K562 (cell line): ENCODE measurements around the gene CACNA2D4. TPM values are rescaled to one million over a fixed set of nuclear protein-coding genes. Genes with fewer than 3 reads are reported as not detected.

Source experiments
- ATAC-seq: fragments of 200-7000 bp; cut with Tn5 transposase; 3 replicates; pipeline ENCODE4 v1.9.1; 2020; ENCODE audit warnings: moderate library complexity
- BruUV-seq: library from RNA; stranded (reverse); fragments of 400-500 nt; replicated peaks from 2 replicates; lab custom pipeline; 2021; lab: Mats Ljungman, UMichigan
- CTCF ChIA-PET: fragments of 300-600 bp; formaldehyde crosslinking; extraction: SDS; loops from one replicate; lab custom pipeline; 2021; ENCODE audit warnings: low intra/inter-chr PET ratio; lab: Yijun Ruan, JAX
- POLR2A ChIA-PET: fragments of 300-600, 350-650 bp; sonication (Branson Sonifier 250); formaldehyde crosslinking; extraction: SDS; loops from one replicate; lab custom pipeline; 2021; ENCODE audit warnings: antibody characterized with exemption, inconsistent platforms; lab: Yijun Ruan, JAX
- DNase-seq, 4 experiments: peaks; one replicate each; pipeline versions ENCODE4 v3.0.0 to v3.0.0-alpha.2; 2011 to 2018; ENCODE audit warnings: low spot score in 3 of 4, mixed read lengths in 3 of 4; ENCODE audit errors: extremely low read depth in 1 of 4
- FAIRE-seq: peaks from 2 replicates; lab custom pipeline; 2011; peaks lifted over from hg19 to GRCh38; lab: Jason Lieb, UNC
- H2AFZ ChIP-seq: 2 replicates; pipeline ENCODE4 v1.6.0; 2011; ENCODE audit warnings: low read depth, low read length, control low read depth, inconsistent platforms
- H3K27ac ChIP-seq: fragments of 200-600 bp; 3 replicates; pipeline ENCODE4 v1.8.0; 2011; ENCODE audit warnings: low read depth, mild to moderate bottlenecking, control low read depth, inconsistent platforms, low read length, moderate library complexity, mixed read lengths; ENCODE audit errors: extremely low read depth
- H3K27me3 ChIP-seq, 2 experiments: fragments of 300-600 bp in 1 of 2; 2 replicates in 1 of 2; 3 replicates in 1 of 2; pipeline versions ENCODE4 v1.6.0 to v1.8.0; 2011; ENCODE audit warnings: inconsistent platforms in 2 of 2, low read length in 2 of 2, mild to moderate bottlenecking in 1 of 2, mixed read lengths in 1 of 2, moderate library complexity in 1 of 2; ENCODE audit not compliant: control insufficient read depth in 2 of 2, insufficient read depth in 2 of 2
- H3K36me3 ChIP-seq: fragments of 300-600 bp; 3 replicates; pipeline ENCODE4 v1.8.0; 2011; ENCODE audit warnings: mild to moderate bottlenecking, low read length, inconsistent platforms; ENCODE audit not compliant: control insufficient read depth, insufficient read depth
- H3K4me1 ChIP-seq, 2 experiments: fragments of 200-600 bp in 1 of 2; replicated peaks in 1 of 2; 2 replicates in 1 of 2; 3 replicates in 1 of 2; pipeline versions ENCODE4 v1.5.1 to v1.8.0; 2011; ENCODE audit warnings: inconsistent platforms in 2 of 2, low read length in 2 of 2, mild to moderate bottlenecking in 1 of 2, mixed read lengths in 1 of 2, moderate library complexity in 1 of 2; ENCODE audit not compliant: control insufficient read depth in 2 of 2, insufficient read depth in 2 of 2
- H3K4me2 ChIP-seq: 2 replicates; pipeline ENCODE4 v1.6.1; 2011; ENCODE audit warnings: low read length, control low read depth, inconsistent platforms, mixed read lengths; ENCODE audit not compliant: insufficient read depth
- H3K4me3 ChIP-seq: fragments of 200-600 bp; sonication (generic), shearing (Covaris generic); 2 replicates; pipeline ENCODE4 v1.5.1; 2016; ENCODE audit warnings: control low read depth, inconsistent platforms
- H3K79me2 ChIP-seq: fragments of 200-600 bp; 3 replicates; pipeline ENCODE4 v1.8.0; 2011; ENCODE audit warnings: low read length, inconsistent platforms; ENCODE audit not compliant: control insufficient read depth, insufficient read depth
- H3K9ac ChIP-seq, 2 experiments: 2 replicates each; pipeline versions ENCODE4 v1.6.0 to v1.6.1; 2011; ENCODE audit warnings: low read depth in 2 of 2, low read length in 2 of 2, control low read depth in 1 of 2, inconsistent platforms in 1 of 2, mild to moderate bottlenecking in 1 of 2, mixed read lengths in 1 of 2; ENCODE audit not compliant: insufficient read depth in 1 of 2
- H3K9me1 ChIP-seq: one replicate; pipeline ENCODE4 v1.6.0; 2011; ENCODE audit warnings: inconsistent platforms, mild to moderate bottlenecking, low read length, moderate library complexity; ENCODE audit not compliant: control insufficient read depth, insufficient read depth
- H3K9me3 ChIP-seq: replicated peaks from 2 replicates; pipeline ENCODE4 v1.5.1; 2011; ENCODE audit warnings: low read depth, low read length, inconsistent platforms; ENCODE audit not compliant: control insufficient read depth, insufficient read depth
- H4K20me1 ChIP-seq: replicated peaks from 2 replicates; pipeline ENCODE4 v1.6.1; 2011; ENCODE audit warnings: low read length, inconsistent platforms, mixed read lengths; ENCODE audit not compliant: control insufficient read depth, insufficient read depth
- EHMT2 ChIP-seq: fragments of 450-650 bp; IDR thresholded peaks from 2 replicates; pipeline ENCODE4 v1.6.1; 2018; ENCODE audit warnings: antibody characterized with exemption
- ERF ChIP-seq: fragments of 450-650 bp; formaldehyde crosslinking; IDR thresholded peaks from 2 replicates; pipeline ENCODE4 v1.4.0; 2020; ENCODE audit warnings: mild to moderate bottlenecking, mixed read lengths
- GABPB1 ChIP-seq: sonication (generic); formaldehyde crosslinking; IDR thresholded peaks from 2 replicates; pipeline ENCODE4 v1.8.0; 2022; ENCODE audit warnings: mild to moderate bottlenecking, missing genetic modification reagents
- HMG20B ChIP-seq: fragments of 250-450 bp; sonication (Bioruptor Pico); IDR thresholded peaks from 2 replicates; pipeline ENCODE4 v1.5.0; 2021; ENCODE audit warnings: mild to moderate bottlenecking
- IFI16 ChIP-seq: fragments of 250-450 bp; sonication (Bioruptor Pico); IDR thresholded peaks from 2 replicates; pipeline ENCODE4 v2.1.2; 2022; ENCODE audit warnings: mild to moderate bottlenecking, inconsistent platforms
- KAT8 ChIP-seq: fragments of 450-650 bp; IDR thresholded peaks from 2 replicates; pipeline ENCODE4 v1.6.1; 2016; ENCODE audit warnings: low read depth, mild to moderate bottlenecking
- SMARCA4 ChIP-seq: fragments of 450-650 bp; IDR thresholded peaks from 2 replicates; pipeline ENCODE4 v1.6.1; 2016
- TOE1 ChIP-seq, 2 experiments: fragments of 450-650 bp in 1 of 2; sonication (generic) in 1 of 2; formaldehyde crosslinking in 1 of 2; IDR thresholded peaks; 2 replicates each; pipeline versions ENCODE4 v1.7.1 to v1.8.0; 2016 to 2022; ENCODE audit warnings: borderline replicate concordance in 2 of 2, mild to moderate bottlenecking in 2 of 2, antibody characterized with exemption in 1 of 2, inconsistent platforms in 1 of 2, low read depth in 1 of 2, missing genetic modification reagents in 1 of 2, moderate library complexity in 1 of 2
- ZNF224 ChIP-seq: sonication (generic); formaldehyde crosslinking; IDR thresholded peaks from 2 replicates; pipeline ENCODE4 v1.8.0; 2022; ENCODE audit warnings: mild to moderate bottlenecking, missing genetic modification reagents
- ZNF695 ChIP-seq: fragments of 450-650 bp; formaldehyde crosslinking; IDR thresholded peaks from 2 replicates; pipeline ENCODE4 v1.4.0; 2020; ENCODE audit warnings: mild to moderate bottlenecking, moderate library complexity
- ZNF764 ChIP-seq: fragments of 250-450 bp; sonication (Bioruptor Pico); IDR thresholded peaks from 2 replicates; pipeline ENCODE4 v1.4.0; 2020; ENCODE audit warnings: low read depth, mild to moderate bottlenecking, moderate library complexity
- WGBS: fragments of 100-300 bp; shearing (Covaris generic); methylation state at CpG from one replicate; pipeline ENCODE4 v1.1.6; 2016; ENCODE audit warnings: low coverage, mixed read lengths; ENCODE audit not compliant: insufficient coverage; ENCODE audit errors: missing lambda C conversion rate; 5-methylcytosine and 5-hydroxymethylcytosine counted together
- in situ Hi-C: fragments of 300-500 bp; cut with MboI; formaldehyde crosslinking; loops from 4 replicates; pipeline ENCODE4 v1.15.0; 2018; ENCODE audit warnings: inconsistent platforms, mixed read lengths
- intact Hi-C: fragments of 100-400 bp; cut with micrococcal nuclease; formaldehyde crosslinking; loops from 2 replicates; pipeline ENCODE4 v1.14.2; 2022
- polyA plus RNA-seq, 8 experiments: library from polyadenylated mRNA; depleted of rRNA in 4 of 8; stranded (reverse) in 5 of 8; unstranded in 3 of 8; fragments of >200 nt; fragmentation: Nextera tagmentation in 2 of 8; fragmentation: Illumina TruSeq in 1 of 8; extraction: Ambion mirVana in 2 of 8; extraction: Trizol in 1 of 8; gene quantifications; 2 replicates each; pipeline versions ENCODE4 v1.2.1 to v1.2.3, GENCODE V29; 2011 to 2014; ENCODE audit warnings: inconsistent platforms in 1 of 8, missing spikeins in 1 of 8
- total RNA-seq, 7 experiments: library from RNA; depleted of rRNA in 6 of 7; stranded (reverse); fragments of >200 nt in 6 of 7; fragmentation: Illumina TruSeq in 2 of 7; extraction: Trizol in 2 of 7; gene quantifications; 2 replicates each; pipeline versions ENCODE4 v1.2.1 to v1.2.3, GENCODE V29; 2011 to 2021; ENCODE audit warnings: low replicate concordance in 1 of 7
- TF ChIP-seq, protein P1 (sequence below): fragments of 450-650 bp; formaldehyde crosslinking; IDR thresholded peaks from 2 replicates; pipeline ENCODE4 v1.4.0; 2022; ENCODE audit warnings: missing genetic modification characterization
- TF ChIP-seq, protein P2 (sequence below): fragments of 450-650 bp; conservative IDR thresholded peaks from 2 replicates; pipeline ENCODE4 v1.6.1; 2016; ENCODE audit warnings: missing genetic modification characterization, low read depth, mild to moderate bottlenecking, control low read depth, missing compliant biosample characterization
- TF ChIP-seq, protein P3 (sequence below): fragments of 250-450 bp; sonication (Bioruptor Pico); IDR thresholded peaks from 2 replicates; pipeline ENCODE4 v1.5.0; 2021

CACNA2D4 gene
- total and polyA plus RNA-seq, 9 of the 15 experiments (the other 6 are each of a cell fraction or from before 2014, with no cell fraction given), result 0.04 to 0.69 (median 0.40) TPM; not detected in 3

DNA sequence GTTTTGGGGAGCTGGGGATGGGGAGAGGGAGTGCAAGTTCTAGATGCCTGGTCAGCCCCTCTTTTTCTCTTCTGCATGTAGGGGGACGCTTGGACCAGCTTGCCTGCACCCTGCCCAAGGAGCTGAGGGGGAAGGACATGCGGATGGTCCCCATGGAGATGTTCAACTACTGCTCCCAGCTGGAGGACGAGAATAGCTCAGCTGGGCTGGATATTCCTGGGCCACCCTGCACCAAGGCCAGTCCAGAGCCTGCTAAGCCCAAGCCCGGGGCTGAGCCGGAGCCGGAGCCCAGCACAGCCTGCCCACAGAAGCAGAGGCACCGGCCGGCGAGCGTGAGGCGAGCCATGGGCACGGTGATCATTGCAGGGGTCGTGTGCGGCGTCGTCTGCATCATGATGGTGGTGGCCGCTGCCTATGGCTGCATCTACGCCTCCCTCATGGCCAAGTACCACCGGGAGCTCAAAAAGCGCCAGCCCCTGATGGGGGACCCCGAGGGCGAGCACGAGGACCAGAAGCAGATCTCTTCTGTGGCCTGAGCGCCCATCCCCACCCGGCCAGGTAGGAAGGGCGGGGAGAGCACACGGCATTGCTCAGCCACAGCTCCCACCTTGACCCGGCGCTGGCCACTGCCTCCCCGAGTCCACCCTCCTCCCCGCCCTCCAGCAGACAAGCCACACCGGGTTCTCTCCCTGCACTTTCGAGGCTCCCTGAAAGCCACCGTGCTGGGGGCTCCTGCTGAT, 84.1 kb downstream of the CACNA2D4 start:
- no peak overlapping the region for H3K27ac ChIP-seq
- BruUV-seq, result no TSS peak
- intact Hi-C loops, result no loop called here
- no peak for DNase-seq
- peaks cover 7% of the 10 kb centered on the region; the same call in 1 of the 2 replicates for H4K20me1 ChIP-seq
- H3K9me3 ChIP-seq, result no peaks in the 10 kb centered on the region
- H3K36me3 ChIP-seq, result no peaks in the 10 kb centered on the region
- H3K79me2 ChIP-seq, result no peaks in the 10 kb centered on the region
- H3K4me2 ChIP-seq, result no peak overlapping the region
- no peaks in the 10 kb centered on the region for H3K9me1 ChIP-seq
- CTCF ChIA-PET, result no interaction called here
- H3K4me3 ChIP-seq, result no peak overlapping the region
- H3K9ac ChIP-seq, result no peak overlapping the region
- H3K27me3 ChIP-seq, result peaks cover 16 to 80% of the 10 kb centered on the region in 2 experiments
- 0% methylated on average over 15 of the region's 34 CpGs for WGBS
- H2AFZ ChIP-seq, result no peak overlapping the region
- ATAC-seq, result no peak
- POLR2A ChIA-PET, result interaction anchor here (0.7 kb wide), 1 partner anchor 14 kb away, joined by 3 read pairs; the partner anchor contains the start of gene LRTM2
- in situ Hi-C loops, result no loop called here
- H3K4me1 ChIP-seq, result peaks cover 0 to 14% of the 10 kb centered on the region in 2 experiments; a peak in 1 of 5 replicates
- FAIRE-seq, result no peak
- TF ChIP-seq ZNF695 (CRISPR knock-in tag) (no peak), IFI16 (CRISPR knock-in tag) (no peak), ZNF224 (CRISPR knock-in tag) (no peak), HMG20B (CRISPR knock-in tag) (no peak), SMARCA4 (no peak), GABPB1 (no peak), ZNF764 (CRISPR knock-in tag) (no peak), EHMT2 (no peak), TOE1 (IDR thresholded peaks at IDR 0.05; ENCODE audit: borderline replicate concordance) (no peak), TOE1 (CRISPR knock-in tag; IDR thresholded peaks at IDR 0.05; ENCODE audit: borderline replicate concordance, low read depth) (no peak), KAT8 (no peak), ERF (CRISPR knock-in tag) (no peak)
- TF ChIP-seq, protein P1, sequence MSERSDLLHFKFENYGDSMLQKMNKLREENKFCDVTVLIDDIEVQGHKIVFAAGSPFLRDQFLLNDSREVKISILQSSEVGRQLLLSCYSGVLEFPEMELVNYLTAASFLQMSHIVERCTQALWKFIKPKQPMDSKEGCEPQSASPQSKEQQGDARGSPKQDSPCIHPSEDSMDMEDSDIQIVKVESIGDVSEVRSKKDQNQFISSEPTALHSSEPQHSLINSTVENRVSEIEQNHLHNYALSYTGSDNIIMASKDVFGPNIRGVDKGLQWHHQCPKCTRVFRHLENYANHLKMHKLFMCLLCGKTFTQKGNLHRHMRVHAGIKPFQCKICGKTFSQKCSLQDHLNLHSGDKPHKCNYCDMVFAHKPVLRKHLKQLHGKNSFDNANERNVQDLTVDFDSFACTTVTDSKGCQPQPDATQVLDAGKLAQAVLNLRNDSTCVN, result no peak
- TF ChIP-seq, protein P2, sequence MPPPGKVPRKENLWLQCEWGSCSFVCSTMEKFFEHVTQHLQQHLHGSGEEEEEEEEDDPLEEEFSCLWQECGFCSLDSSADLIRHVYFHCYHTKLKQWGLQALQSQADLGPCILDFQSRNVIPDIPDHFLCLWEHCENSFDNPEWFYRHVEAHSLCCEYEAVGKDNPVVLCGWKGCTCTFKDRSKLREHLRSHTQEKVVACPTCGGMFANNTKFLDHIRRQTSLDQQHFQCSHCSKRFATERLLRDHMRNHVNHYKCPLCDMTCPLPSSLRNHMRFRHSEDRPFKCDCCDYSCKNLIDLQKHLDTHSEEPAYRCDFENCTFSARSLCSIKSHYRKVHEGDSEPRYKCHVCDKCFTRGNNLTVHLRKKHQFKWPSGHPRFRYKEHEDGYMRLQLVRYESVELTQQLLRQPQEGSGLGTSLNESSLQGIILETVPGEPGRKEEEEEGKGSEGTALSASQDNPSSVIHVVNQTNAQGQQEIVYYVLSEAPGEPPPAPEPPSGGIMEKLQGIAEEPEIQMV (tag), result no peak
- TF ChIP-seq, protein P3, sequence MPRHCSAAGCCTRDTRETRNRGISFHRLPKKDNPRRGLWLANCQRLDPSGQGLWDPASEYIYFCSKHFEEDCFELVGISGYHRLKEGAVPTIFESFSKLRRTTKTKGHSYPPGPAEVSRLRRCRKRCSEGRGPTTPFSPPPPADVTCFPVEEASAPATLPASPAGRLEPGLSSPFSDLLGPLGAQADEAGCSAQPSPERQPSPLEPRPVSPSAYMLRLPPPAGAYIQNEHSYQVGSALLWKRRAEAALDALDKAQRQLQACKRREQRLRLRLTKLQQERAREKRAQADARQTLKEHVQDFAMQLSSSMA (CRISPR knock-in tag), result no peak
